Activated CD8-positive, alpha-beta memory T cell treated with anti-CD3 and anti-CD28 coated beads for 36 hours (primary cell): Measurements from ENCODE around the gene ZC3H14. TPM values are rescaled to one million over a fixed set of nuclear protein-coding genes. Genes with fewer than 3 reads are reported as not detected.
"Not testable (repeated sequence)": the region's sequence is repeated elsewhere in the genome, so short reads cannot be mapped to it uniquely, and the experiment has no call there.

Experiments
- CTCF ChIA-PET: fragments of 350-600 bp; sonication (Branson Sonifier 250); formaldehyde crosslinking; loops from one replicate; lab custom pipeline; 2021; ENCODE audit warnings: antibody characterized with exemption; lab: Charles Lee
- POLR2A ChIA-PET: fragments of 350-600 bp; sonication (Branson Sonifier 250); formaldehyde crosslinking; loops from one replicate; lab custom pipeline; 2021; ENCODE audit warnings: antibody characterized with exemption; lab: Charles Lee
- total RNA-seq, 2 experiments: library from RNA; stranded (reverse); gene quantifications; one replicate each; pipeline ENCODE4 v1.2.3, GENCODE V29; 2021

The ZC3H14 gene, protein sequence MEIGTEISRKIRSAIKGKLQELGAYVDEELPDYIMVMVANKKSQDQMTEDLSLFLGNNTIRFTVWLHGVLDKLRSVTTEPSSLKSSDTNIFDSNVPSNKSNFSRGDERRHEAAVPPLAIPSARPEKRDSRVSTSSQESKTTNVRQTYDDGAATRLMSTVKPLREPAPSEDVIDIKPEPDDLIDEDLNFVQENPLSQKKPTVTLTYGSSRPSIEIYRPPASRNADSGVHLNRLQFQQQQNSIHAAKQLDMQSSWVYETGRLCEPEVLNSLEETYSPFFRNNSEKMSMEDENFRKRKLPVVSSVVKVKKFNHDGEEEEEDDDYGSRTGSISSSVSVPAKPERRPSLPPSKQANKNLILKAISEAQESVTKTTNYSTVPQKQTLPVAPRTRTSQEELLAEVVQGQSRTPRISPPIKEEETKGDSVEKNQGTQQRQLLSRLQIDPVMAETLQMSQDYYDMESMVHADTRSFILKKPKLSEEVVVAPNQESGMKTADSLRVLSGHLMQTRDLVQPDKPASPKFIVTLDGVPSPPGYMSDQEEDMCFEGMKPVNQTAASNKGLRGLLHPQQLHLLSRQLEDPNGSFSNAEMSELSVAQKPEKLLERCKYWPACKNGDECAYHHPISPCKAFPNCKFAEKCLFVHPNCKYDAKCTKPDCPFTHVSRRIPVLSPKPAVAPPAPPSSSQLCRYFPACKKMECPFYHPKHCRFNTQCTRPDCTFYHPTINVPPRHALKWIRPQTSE
- total RNA-seq: 10 to 100 TPM; 51.8 to 52.5 TPM

- ChIA-PET CTCF (no interaction called here), POLR2A (no interaction called here)
Measured at GRCh38 chr14:88562831-88563686, at the start of gene ZC3H14. Gene ZC3H14, plus strand, starts transcription at chr14:88563037. Its CDS starts 97 bp downstream, at chr14:88563134.

GRCh38 chr14:88515499-88516221 is 47.2 kb upstream of the ZC3H14 start:
- ChIA-PET CTCF (no interaction called here), POLR2A (no interaction called here)

- ChIA-PET POLR2A (no interaction called here), CTCF (no interaction called here)
Measured at GRCh38 chr14:88516861-88517357, 45.9 kb upstream of the ZC3H14 start.

GRCh38 chr14:88518592-88519512 is 44.0 kb upstream of the ZC3H14 start:
- ChIA-PET POLR2A (no interaction called here), CTCF (no interaction called here)

- ChIA-PET CTCF (no interaction called here), POLR2A (no interaction called here)
Measured at GRCh38 chr14:88519907-88520306, 42.9 kb upstream of the ZC3H14 start.

GRCh38 chr14:88521818-88522217 is 41.0 kb upstream of the ZC3H14 start:
- ChIA-PET POLR2A (no interaction called here), CTCF (no interaction called here)

- POLR2A ChIA-PET: no interaction called here
- CTCF ChIA-PET: no interaction called here
Measured at GRCh38 chr14:88522393-88522792, 40.4 kb upstream of the ZC3H14 start.

DNA sequence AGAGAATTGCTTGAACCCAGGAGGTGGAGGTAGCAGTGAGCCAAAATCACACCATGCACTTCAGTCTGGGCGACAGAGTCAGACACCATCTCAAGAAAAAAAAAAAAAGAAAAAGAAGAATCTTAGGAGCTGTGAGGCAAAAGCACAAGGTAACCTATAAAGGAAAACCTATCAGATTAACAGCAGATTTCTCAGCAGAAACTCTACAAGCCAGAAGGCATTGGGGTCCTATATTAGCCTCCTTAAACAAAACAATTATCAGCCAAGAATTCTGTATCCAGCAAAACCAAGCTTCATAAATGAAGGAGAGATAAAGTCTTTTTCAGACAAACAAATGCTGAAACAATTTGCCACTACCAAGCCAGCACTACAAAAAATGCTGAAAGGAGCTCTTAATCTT is 32.9 kb upstream of the ZC3H14 start:
- POLR2A ChIA-PET, CTCF ChIA-PET: not testable (repeated sequence)

DNA sequence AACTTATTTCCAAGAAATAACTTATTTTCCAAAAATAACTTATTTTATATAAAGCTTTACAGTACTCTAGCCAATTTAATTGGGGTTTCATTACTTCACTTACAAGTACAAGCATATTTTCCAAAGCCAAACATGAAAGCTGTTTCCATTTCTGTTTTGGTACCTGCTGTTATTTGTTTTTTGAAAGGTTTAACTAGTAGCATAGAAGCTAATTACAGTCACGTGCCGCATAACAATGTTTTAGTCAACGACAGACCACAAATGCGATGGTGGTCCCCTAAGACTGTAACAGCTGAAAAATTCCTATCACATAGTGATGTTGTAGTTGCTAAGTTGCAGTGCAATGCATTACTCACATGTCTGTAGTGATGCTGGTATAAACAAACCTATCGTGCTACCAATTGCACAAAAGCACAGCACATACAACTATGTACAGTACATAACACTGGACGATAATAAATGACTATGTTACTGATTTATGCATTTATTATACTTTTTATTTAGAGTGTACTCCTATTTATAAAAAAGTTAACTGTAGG is 29.7 kb upstream of the ZC3H14 start:
- POLR2A ChIA-PET: no interaction called here
- CTCF ChIA-PET: no interaction called here

DNA sequence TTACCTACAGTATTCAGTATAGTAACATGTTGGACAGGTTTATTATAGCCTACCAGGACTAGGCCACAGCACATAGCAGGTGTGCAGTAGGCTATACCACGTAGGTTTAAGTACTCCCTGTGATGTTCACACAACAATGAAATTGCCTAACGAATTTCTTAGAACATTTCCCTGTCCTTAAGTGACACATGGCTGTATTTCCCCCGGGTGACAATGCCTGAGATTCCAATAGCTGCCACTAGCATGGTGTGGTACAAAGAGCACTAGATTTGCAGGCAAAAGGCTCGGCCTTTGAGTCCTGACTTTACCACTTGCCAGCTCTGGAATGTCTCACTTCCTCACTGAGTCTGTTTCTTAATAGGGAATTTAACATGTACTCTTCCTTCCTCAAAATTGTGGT is 27.7 kb upstream of the ZC3H14 start:
- ChIA-PET CTCF (no interaction called here), POLR2A (no interaction called here)

DNA sequence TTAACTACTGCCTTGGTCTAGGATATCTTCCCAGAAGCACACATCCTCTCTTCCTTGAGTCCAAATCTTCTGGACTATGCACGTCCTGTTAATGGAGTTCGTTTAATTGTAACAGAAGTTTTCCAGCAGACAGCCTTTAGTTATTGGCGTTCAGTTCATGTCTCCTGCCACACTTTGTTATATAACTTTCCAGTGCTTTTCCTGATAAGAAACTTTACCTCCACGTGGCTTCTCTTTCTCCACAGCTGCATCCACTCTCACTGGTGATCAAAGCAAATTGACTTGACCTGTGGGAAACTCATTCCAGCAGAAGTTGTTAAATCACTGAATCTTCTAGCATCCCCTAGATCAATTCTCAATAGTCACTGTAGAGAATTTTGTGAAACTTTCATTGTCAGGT is 27.0 kb upstream of the ZC3H14 start:
- ChIA-PET POLR2A (no interaction called here), CTCF (no interaction called here)

DNA sequence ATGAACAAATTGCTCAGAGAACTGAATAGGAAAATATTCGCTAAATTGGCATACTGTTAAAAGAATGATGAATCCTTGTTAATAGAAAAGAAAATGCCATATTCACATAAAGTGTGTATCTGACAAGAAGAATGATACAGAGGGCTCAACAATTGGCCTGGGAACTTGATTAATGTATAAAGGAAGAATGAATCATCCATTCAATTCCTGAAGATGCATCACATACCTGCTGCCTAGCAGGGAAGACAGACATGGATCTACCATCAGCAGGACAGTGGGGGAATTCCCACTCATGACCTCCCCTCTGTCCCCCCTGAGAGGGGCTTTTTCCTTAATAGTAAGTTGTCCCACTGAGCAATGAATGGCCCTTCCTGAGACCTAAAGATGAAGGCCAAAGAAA is 21.5 kb upstream of the ZC3H14 start:
- ChIA-PET POLR2A (no interaction called here), CTCF (no interaction called here)

DNA sequence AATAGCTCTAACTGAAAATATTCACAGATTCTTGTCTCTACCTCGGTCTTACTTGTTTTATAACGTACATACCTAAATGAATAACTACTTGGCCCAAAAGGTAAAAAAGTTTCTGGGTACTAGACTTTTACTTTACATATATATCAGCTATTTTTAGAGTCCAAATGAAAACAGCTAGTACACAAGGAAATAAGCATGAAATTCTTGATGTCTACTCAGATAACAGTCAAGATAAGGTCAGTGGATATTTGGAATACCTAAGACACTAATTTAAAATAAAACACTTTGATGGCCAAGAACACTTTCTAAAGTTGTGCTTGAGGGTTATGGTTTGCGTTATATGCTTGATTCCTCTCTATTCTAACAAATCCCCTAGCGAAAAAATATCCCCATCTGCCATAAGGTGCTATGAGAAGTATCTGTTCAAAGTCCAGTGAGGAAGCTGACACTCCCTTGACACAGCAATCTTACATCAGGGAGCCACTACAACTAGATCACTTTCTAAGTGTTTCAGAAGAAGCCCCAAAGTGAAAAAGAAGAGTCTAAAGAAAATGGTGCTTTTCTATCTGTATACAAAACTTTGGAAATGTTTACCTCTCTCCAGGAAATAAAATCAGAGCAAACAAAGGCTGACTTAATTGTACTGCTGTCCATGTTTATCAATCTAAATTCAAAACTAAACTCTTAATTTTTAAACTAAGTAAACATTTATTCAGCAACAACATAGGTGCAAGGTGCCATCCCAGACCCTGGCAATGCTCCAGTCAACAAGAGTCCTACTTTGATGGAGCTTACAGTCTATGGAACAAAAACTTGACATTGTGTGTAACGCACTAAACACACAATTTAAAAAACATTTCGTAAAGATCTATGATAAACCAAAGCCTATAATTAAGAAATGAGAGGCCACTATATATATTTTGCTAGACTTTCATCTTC is 19.7 kb upstream of the ZC3H14 start:
- ChIA-PET CTCF (no interaction called here), POLR2A (no interaction called here)

- ChIA-PET POLR2A (no interaction called here), CTCF (interaction anchor here (0.8 kb wide), 1 partner anchor 11 kb away, joined by 3 read pairs; no protein-coding TSS in a partner anchor)
Measured at GRCh38 chr14:88545256-88545655, 17.6 kb upstream of the ZC3H14 start.

DNA sequence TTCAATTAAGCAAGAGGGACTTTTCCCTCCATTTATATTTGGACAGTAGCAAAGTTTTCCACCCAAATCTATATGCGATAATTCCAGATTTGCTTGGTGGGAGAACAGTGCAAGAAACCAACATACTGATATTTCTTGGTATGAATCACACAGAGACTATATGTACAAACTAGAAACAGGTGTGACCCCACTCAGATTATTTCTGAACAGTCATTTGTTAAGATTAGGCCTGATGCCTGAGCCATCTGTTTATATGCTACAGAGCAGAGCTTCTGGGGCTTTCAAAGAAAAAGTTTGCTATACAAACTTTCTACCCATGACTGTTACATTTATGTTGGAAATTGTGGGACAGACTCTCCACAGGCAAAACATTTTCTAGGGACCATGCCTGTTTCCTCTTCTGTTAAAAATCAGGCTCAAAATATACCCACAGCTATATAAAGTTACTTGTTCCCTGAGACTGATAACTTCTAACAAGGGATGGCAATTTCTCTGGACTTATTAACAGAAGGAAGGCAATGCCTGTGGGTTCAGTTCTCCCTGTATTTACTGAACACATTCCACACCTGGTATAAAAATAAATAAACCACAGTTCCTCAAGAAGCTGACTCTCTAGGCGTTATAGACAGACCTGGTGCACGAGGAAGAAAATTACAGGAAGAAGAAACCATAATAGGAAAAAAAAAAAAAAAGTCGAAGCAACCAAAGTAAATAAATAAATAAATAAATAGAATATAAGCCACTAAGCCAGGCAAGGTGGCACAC is 16.0 kb upstream of the ZC3H14 start:
- CTCF ChIA-PET: interaction anchor here (1.0 kb wide), 1 partner anchor 54 kb away, joined by 3 read pairs; no protein-coding TSS in a partner anchor

GRCh38 chr14:88547386-88547780 is 15.5 kb upstream of the ZC3H14 start:
- POLR2A ChIA-PET: no interaction called here
- CTCF ChIA-PET: no interaction called here

More for the DNA sequence above, 16.0 kb upstream of the ZC3H14 start:
- POLR2A ChIA-PET: no interaction called here
